ENCODE data around the gene VAT1L.

VAT1L gene

GRCh38 chr16:77972062-77972392 is 183.7 kb downstream of the VAT1L start:
- no peak for DNase-seq (ENCODE audit: extremely low read depth, low read depth)
- no peak for TF ChIP-seq CTCF (IDR thresholded peaks at IDR 0.05; ENCODE audit: low read depth, low read length)

- DNase-seq (ENCODE audit: extremely low read depth, low read depth), result no peak
- TF ChIP-seq CTCF (IDR thresholded peaks at IDR 0.05; ENCODE audit: low read depth, low read length), result no peak
These were observed 186.5 kb downstream of the VAT1L start for GRCh38 chr16:77974883-77975282.

- no peak for TF ChIP-seq CTCF (IDR thresholded peaks at IDR 0.05; ENCODE audit: low read depth, low read length)
- no peak for DNase-seq (ENCODE audit: extremely low read depth, low read depth)
These were observed 187.6 kb downstream of the VAT1L start for GRCh38 chr16:77975942-77976341.

DNA sequence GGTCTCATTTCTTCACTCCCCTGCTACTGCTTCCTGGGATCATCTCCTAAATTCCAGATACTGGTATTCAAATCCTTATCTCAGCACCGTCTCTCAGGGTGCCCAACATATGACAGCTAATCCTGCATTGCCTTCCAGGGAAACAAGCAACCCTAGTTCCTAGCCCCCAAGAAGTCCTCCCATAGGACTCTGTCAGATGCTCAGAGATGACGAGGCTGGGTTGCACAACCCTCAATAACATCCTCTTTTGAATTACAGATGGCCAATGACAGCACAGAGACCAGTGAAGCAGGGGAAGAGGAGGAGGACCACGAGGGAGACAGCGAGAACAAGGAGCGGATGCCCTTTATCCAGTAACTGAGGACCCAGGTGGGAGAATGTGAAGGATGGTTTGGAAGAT is 189.0 kb downstream of the VAT1L start:
- no peak for DNase-seq (ENCODE audit: extremely low read depth, low read depth)
- no peak for TF ChIP-seq CTCF (IDR thresholded peaks at IDR 0.05; ENCODE audit: low read depth, low read length)

- no peak for TF ChIP-seq CTCF (IDR thresholded peaks at IDR 0.05; ENCODE audit: low read depth, low read length)
- no peak for DNase-seq (ENCODE audit: extremely low read depth, low read depth)
These were observed 196.7 kb downstream of the VAT1L start for GRCh38 chr16:77985111-77985510.

DNA sequence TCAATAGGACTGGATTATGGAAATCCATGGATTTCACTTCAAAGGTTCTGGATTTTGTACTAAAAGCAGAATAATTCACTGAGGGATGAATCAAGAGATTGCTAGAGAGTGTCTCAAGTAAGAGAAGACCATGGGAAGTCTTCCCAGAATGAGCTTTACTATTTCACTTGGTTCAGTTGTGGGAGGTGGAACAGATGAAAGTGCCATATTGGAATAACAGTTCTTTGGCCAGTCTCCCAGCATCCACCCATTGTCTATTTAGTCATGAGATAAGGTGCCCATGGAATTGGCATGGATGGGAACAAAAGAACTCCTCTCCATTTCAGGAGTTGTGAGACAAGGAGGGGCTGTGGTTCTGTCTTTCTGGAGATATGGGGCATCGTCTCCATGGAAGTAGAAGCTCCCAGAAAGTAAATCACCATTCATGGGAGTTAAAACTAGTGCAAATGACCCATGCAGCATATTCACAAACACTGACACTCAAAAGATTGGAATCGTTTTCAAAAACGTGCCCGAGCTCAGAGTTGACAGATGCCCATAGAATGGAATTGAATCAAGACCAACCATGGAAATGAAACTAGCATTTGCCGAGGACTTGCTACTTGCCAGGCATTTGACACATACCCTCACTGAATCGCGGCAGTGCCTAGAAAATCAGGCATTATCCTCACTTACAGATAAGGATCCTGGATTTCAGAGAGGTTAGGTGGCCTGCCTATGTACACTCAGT is 197.8 kb downstream of the VAT1L start:
- DNase-seq (ENCODE audit: extremely low read depth, low read depth), result no peak
- TF ChIP-seq CTCF (IDR thresholded peaks at IDR 0.05; ENCODE audit: low read depth, low read length), result no peak

DNA sequence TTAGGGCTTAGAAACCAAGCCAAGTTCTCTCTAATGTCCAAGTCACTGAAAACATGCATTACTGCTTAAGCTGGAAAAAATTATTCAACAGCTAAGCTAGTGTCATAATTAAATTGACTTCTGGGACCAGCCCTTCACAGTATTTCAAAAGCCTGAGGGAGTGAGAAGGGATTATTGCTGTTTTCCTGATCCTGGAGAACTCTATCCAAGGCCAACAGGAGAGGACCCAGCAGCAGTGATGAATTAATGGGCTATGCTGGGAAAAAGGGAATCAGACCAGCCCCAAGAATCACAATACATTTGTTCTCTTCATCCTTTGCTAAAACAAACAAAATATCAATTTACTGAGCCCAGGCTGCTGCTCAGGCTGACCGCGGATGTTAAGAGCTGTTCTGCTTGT is 199.4 kb downstream of the VAT1L start:
- no peak for TF ChIP-seq CTCF (IDR thresholded peaks at IDR 0.05; ENCODE audit: low read depth, low read length)
- no peak for DNase-seq (ENCODE audit: extremely low read depth, low read depth)

All from AG09319 (cell line).